PC-3 (cell line): ENCODE measurements around the gene CASK. TPM values are rescaled to one million over a fixed set of nuclear protein-coding genes. Genes with fewer than 3 reads are reported as not detected.
A peak's percentile ranks its signal among the peaks of the same experiment; 100 is the strongest.

ENCODE experiments used
- ATAC-seq: fragments of 200-7000 bp; cut with Tn5 transposase; 2 replicates; pipeline ENCODE4 v1.9.1; 2020; ENCODE audit warnings: mild to moderate bottlenecking, moderate library complexity
- BruUV-seq: library from RNA; stranded (reverse); fragments of 400-500 nt; replicated peaks from 2 replicates; lab custom pipeline; 2021; lab: Mats Ljungman, UMichigan
- CTCF ChIA-PET: fragments of 300-600 bp; sonication (Branson Sonifier 250); formaldehyde crosslinking; loops from one replicate; lab custom pipeline; 2022; ENCODE audit warnings: antibody characterized with exemption; lab: Charles Lee
- POLR2A ChIA-PET: fragments of 300-600 bp; sonication (Branson Sonifier 250); formaldehyde crosslinking; loops from one replicate; lab custom pipeline; 2022; ENCODE audit warnings: antibody characterized with exemption; ENCODE audit not compliant: unreplicated experiment; lab: Charles Lee
- DNase-seq: peaks from one replicate; pipeline ENCODE4 v3.0.0-alpha.2; 2015
- H2AFZ ChIP-seq: fragments of 300-600 bp; sonication (generic); 2 replicates; pipeline ENCODE4 v1.6.0; 2016; ENCODE audit warnings: antibody characterized with exemption, low read length
- H3F3A ChIP-seq: fragments of 300-600 bp; sonication (generic); one replicate; pipeline ENCODE4 v1.6.0; 2017; ENCODE audit warnings: antibody characterized with exemption, low read length, control low read depth, mild to moderate bottlenecking; ENCODE audit not compliant: unreplicated experiment
- H3K27ac ChIP-seq: fragments of 300-600 bp; sonication (generic); 2 replicates; pipeline ENCODE4 v1.5.1; 2016; ENCODE audit warnings: mild to moderate bottlenecking, low read length
- H3K27me3 ChIP-seq: fragments of 300-600 bp; sonication (generic); 2 replicates; pipeline ENCODE4 v1.6.1; 2016; ENCODE audit warnings: low read length, mixed read lengths
- H3K36me3 ChIP-seq: fragments of 300-600 bp; sonication (generic); 2 replicates; pipeline ENCODE4 v1.6.1; 2016; ENCODE audit warnings: low read depth, mixed run types, low read length, mixed read lengths
- H3K4me1 ChIP-seq: fragments of 300-600 bp; sonication (generic); 2 replicates; pipeline ENCODE4 v1.5.1; 2016; ENCODE audit warnings: low read length; ENCODE audit not compliant: insufficient read depth
- H3K4me2 ChIP-seq: fragments of 300-600 bp; sonication (generic); 2 replicates; pipeline ENCODE4 v1.6.0; 2016; ENCODE audit warnings: low read length
- H3K4me3 ChIP-seq: fragments of 300-600 bp; sonication (generic); 2 replicates; pipeline ENCODE4 v1.5.1; 2016; ENCODE audit warnings: mild to moderate bottlenecking, low read length, mixed read lengths
- H3K79me2 ChIP-seq: fragments of 300-600 bp; sonication (generic); 2 replicates; pipeline ENCODE4 v1.6.1; 2017; ENCODE audit warnings: low read length, mixed read lengths
- H3K9ac ChIP-seq: fragments of 300-600 bp; sonication (generic); 2 replicates; pipeline ENCODE4 v1.6.0; 2016; ENCODE audit warnings: mild to moderate bottlenecking, low read length
- H3K9me2 ChIP-seq: fragments of 300-600 bp; sonication (generic); replicated peaks from 2 replicates; pipeline ENCODE4 v1.6.1; 2016; ENCODE audit warnings: mixed run types, low read length, mixed read lengths
- H3K9me3 ChIP-seq: fragments of 300-600 bp; sonication (generic); 2 replicates; pipeline ENCODE4 v1.6.1; 2016; ENCODE audit warnings: low read length, mixed read lengths
- H4K20me1 ChIP-seq: fragments of 300-600 bp; sonication (generic); 2 replicates; pipeline ENCODE4 v1.6.1; 2016; ENCODE audit warnings: low read length, mixed read lengths
- CTCF ChIP-seq: fragments of 300-600 bp; sonication (generic); conservative IDR thresholded peaks from 2 replicates; pipeline ENCODE4 v1.5.1; 2017; ENCODE audit warnings: antibody characterized with exemption, low read depth, mild to moderate bottlenecking, low read length
- EZH2 ChIP-seq: fragments of 300-600 bp; sonication (generic); IDR thresholded peaks from one replicate; pipeline ENCODE4 v1.6.1; 2017; ENCODE audit warnings: antibody characterized with exemption, mild to moderate bottlenecking, low read length; ENCODE audit not compliant: unreplicated experiment
- EZH2phosphoT487 ChIP-seq: fragments of 300-600 bp; sonication (generic); IDR thresholded peaks from 2 replicates; pipeline ENCODE4 v1.6.1; 2018; ENCODE audit warnings: mild to moderate bottlenecking, antibody characterized with exemption, low read length, borderline replicate concordance
- intact Hi-C: fragments of 100-400 bp; cut with micrococcal nuclease; formaldehyde crosslinking; loops from 2 replicates; pipeline ENCODE4 v1.9.0; 2023
- total RNA-seq: library from RNA; depleted of rRNA; stranded (reverse); fragments of >200 nt; gene quantifications from 2 replicates; pipeline ENCODE4 v1.2.3, GENCODE V29; 2014

Gene CASK
- total RNA-seq, 1 experiment from 2014 or later, result 21.4 TPM

- H3K9ac ChIP-seq, result no peak overlapping the region
- intact Hi-C loops, result no loop called here
- H3K4me3 ChIP-seq, result no peak overlapping the region
- no peaks in the 10 kb centered on the region for H3F3A ChIP-seq
- no peak overlapping the region for H2AFZ ChIP-seq
- H3K27me3 ChIP-seq, result no peaks in the 10 kb centered on the region
- no peaks in the 10 kb centered on the region for H3K79me2 ChIP-seq
- CTCF ChIA-PET, result no interaction called here
- H4K20me1 ChIP-seq, result no peaks in the 10 kb centered on the region
- no peaks in the 10 kb centered on the region for H3K36me3 ChIP-seq
- H3K9me2 ChIP-seq, result no peaks in the 10 kb centered on the region
- no peak overlapping the region for H3K27ac ChIP-seq
- no peaks in the 10 kb centered on the region for H3K4me1 ChIP-seq
- no peaks in the 10 kb centered on the region for H3K9me3 ChIP-seq
- POLR2A ChIA-PET, result no interaction called here
- DNase-seq (no peak), ATAC-seq (no peak)
- BruUV-seq, result no TSS peak
- H3K4me2 ChIP-seq, result no peak overlapping the region
- no peak for TF ChIP-seq EZH2
- no peak for TF ChIP-seq CTCF
- TF ChIP-seq EZH2phosphoT487, result no peak
These were observed 186.3 kb downstream of the CASK start for GRCh38 chrX:41737065-41737464.

GRCh38 chrX:41734530-41734929 is 188.8 kb downstream of the CASK start:
- DNase-seq (peak; percentile 46), ATAC-seq (no peak)

More at GRCh38 chrX:41734530-41734929, 188.8 kb downstream of the CASK start:
- no peak overlapping the region for H3K9ac ChIP-seq
- ChIA-PET CTCF (no interaction called here), POLR2A (no interaction called here)
- H3K4me2 ChIP-seq, result no peak overlapping the region
- no peaks in the 10 kb centered on the region for H3K36me3 ChIP-seq
- no peaks in the 10 kb centered on the region for H3K27me3 ChIP-seq
- H2AFZ ChIP-seq, result no peak overlapping the region
- H3K9me3 ChIP-seq, result no peaks in the 10 kb centered on the region
- no TSS peak for BruUV-seq
- H3K4me3 ChIP-seq, result no peak overlapping the region
- no peaks in the 10 kb centered on the region for H3K79me2 ChIP-seq
- no peak overlapping the region for H3K27ac ChIP-seq
- intact Hi-C loops, result loop anchor here (1.0 kb wide), 1 partner anchor 176 kb away; no protein-coding TSS in a partner anchor
- H3F3A ChIP-seq, result no peaks in the 10 kb centered on the region
- no peaks in the 10 kb centered on the region for H4K20me1 ChIP-seq
- no peaks in the 10 kb centered on the region for H3K9me2 ChIP-seq
- H3K4me1 ChIP-seq, result no peaks in the 10 kb centered on the region
- TF ChIP-seq CTCF, result peak; percentile 60
- TF ChIP-seq EZH2, result no peak
